NCI-H460 (cell line): ENCODE data around the gene LTBP1. TPM values are rescaled to one million over a fixed set of nuclear protein-coding genes. Genes with fewer than 3 reads are reported as not detected.
A peak's percentile ranks its signal among the peaks of the same experiment; 100 is the strongest.
"Not testable (repeated sequence)": the region's sequence is repeated elsewhere in the genome, so short reads cannot be mapped to it uniquely, and the experiment has no call there.

ENCODE experiments used
- DNase-seq: peaks from one replicate; pipeline ENCODE4 v3.0.0-alpha.2; 2016; ENCODE audit warnings: low read depth; ENCODE audit errors: extremely low read depth
- polyA plus RNA-seq: library from polyadenylated mRNA; depleted of rRNA; stranded (reverse); fragments of >200 nt; gene quantifications from 2 replicates; pipeline ENCODE4 v1.2.3, GENCODE V29; 2014; cell fraction: nucleus; rRNA removed
- total RNA-seq: library from RNA; depleted of rRNA; stranded (reverse); fragments of >200 nt; shearing (Covaris generic); gene quantifications from 2 replicates; pipeline ENCODE4 v1.2.3, GENCODE V29; 2014; rRNA removed

Gene LTBP1, protein sequence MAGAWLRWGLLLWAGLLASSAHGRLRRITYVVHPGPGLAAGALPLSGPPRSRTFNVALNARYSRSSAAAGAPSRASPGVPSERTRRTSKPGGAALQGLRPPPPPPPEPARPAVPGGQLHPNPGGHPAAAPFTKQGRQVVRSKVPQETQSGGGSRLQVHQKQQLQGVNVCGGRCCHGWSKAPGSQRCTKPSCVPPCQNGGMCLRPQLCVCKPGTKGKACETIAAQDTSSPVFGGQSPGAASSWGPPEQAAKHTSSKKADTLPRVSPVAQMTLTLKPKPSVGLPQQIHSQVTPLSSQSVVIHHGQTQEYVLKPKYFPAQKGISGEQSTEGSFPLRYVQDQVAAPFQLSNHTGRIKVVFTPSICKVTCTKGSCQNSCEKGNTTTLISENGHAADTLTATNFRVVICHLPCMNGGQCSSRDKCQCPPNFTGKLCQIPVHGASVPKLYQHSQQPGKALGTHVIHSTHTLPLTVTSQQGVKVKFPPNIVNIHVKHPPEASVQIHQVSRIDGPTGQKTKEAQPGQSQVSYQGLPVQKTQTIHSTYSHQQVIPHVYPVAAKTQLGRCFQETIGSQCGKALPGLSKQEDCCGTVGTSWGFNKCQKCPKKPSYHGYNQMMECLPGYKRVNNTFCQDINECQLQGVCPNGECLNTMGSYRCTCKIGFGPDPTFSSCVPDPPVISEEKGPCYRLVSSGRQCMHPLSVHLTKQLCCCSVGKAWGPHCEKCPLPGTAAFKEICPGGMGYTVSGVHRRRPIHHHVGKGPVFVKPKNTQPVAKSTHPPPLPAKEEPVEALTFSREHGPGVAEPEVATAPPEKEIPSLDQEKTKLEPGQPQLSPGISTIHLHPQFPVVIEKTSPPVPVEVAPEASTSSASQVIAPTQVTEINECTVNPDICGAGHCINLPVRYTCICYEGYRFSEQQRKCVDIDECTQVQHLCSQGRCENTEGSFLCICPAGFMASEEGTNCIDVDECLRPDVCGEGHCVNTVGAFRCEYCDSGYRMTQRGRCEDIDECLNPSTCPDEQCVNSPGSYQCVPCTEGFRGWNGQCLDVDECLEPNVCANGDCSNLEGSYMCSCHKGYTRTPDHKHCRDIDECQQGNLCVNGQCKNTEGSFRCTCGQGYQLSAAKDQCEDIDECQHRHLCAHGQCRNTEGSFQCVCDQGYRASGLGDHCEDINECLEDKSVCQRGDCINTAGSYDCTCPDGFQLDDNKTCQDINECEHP (N-terminal part only)
- total RNA-seq, result 1.2 and 1.6 TPM in 2 replicates
- polyA plus RNA-seq, result 0.47 and 1.5 TPM in 2 replicates

DNA sequence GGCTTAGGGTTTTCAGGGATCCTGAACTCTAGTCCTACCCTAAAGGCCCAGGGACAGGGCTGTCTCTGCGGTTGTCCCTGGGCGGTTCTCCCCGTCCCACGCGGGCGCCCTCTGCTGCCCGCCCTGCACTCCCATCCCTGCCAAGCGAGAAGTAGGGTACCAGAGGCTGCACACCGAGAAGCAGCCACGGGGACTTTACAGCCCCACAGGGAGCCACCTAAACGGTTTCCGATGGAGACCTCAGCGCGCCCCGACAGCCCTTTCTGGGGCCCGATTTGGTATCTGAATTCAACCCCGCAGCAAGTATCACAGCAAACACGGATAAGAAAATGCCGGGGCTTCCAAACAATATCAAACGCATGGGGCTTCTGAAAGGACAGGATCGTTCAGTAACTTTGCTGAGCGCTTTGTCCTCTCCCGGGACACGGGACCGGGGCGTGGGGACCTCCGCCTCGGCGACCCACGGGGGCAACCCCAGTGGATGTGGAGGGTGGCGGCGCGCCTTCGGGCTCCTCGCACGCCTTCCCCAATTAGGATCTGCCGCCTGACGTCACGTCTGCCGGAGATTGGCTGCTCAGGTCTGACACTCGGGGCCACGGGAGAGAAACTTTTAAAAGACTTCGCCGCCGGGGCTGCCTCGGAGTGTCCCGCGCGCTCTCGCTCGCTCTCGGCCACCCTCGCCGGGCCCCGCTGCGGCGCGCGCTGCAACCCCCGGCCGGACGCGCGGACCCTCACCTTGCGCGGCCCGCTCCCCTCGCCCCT lies at the start of gene LTBP1:
LTBP1 (plus strand) TSS at position 640 of the 762 bp plus-strand sequence. CDS start 372 bp downstream, outside the sequence.
- DNase-seq, result peak; percentile 56

GRCh38 chr2:32900246-32900973 lies 46.3 kb upstream of the LTBP1 start:
- DNase-seq, result no peak

DNA sequence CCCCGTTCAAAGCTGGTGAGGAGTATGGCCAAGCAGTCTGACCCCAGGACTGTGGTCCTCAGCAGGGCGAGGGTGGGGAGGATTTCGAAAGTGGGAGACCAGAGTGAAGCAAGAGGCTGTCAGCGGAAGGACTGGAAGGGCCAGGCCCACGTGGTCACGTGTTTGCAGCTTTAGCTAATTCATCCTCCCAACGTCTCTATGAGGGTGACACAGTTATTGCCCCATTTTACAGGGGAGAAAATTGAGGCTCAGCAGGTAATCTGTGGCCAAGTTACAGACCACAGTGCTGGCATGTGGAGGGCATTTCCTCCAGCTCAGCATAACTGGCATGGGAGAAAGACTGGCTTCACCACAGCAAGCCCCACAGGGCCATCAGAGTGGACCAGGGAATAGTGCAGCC lies 45.4 kb upstream of the LTBP1 start:
- no peak for DNase-seq

DNA sequence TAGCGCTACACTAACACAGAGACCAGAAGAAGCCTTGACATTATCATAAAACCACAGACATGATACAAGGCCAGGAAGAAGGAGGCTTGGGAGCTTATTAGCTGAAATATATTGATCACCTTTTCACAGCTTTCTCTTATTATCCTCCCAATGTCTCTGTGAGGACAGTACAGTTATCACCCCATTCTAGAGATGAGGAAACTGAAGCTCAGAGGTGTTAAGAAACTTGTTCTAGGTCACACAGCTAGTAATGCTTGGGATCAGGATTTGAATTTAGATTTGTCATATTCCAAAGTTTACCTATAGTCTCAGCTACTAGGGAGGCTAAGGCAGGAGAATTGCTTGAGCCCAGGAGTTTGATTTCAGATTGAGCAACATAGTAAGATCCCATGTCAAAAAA lies 44.6 kb upstream of the LTBP1 start:
- DNase-seq, result no peak

- DNase-seq, result no peak
Measured at GRCh38 chr2:32902986-32903385, 43.8 kb upstream of the LTBP1 start.

GRCh38 chr2:32904074-32904473 lies 42.7 kb upstream of the LTBP1 start:
- DNase-seq, result no peak

GRCh38 chr2:32904751-32905150 lies 42.0 kb upstream of the LTBP1 start:
- no peak for DNase-seq

DNA sequence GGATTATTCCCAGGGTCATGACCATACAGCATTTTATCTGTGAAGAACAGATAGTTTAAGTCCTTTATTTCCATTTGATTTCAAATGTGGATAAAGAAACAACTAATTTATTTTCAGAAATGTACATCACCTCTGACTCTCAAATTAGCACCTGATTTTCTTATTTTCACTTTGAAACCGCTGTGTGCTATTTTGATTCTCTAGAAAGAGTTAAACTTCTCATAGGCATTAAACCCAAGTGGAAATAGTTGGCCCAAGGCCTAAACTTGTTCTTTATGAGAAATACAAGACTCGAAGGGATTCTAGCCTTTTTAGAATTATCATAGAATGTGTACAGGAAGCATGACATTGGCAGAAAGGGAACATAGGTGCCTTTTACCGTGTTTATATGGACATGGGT lies 41.5 kb upstream of the LTBP1 start:
- DNase-seq, result no peak

DNA sequence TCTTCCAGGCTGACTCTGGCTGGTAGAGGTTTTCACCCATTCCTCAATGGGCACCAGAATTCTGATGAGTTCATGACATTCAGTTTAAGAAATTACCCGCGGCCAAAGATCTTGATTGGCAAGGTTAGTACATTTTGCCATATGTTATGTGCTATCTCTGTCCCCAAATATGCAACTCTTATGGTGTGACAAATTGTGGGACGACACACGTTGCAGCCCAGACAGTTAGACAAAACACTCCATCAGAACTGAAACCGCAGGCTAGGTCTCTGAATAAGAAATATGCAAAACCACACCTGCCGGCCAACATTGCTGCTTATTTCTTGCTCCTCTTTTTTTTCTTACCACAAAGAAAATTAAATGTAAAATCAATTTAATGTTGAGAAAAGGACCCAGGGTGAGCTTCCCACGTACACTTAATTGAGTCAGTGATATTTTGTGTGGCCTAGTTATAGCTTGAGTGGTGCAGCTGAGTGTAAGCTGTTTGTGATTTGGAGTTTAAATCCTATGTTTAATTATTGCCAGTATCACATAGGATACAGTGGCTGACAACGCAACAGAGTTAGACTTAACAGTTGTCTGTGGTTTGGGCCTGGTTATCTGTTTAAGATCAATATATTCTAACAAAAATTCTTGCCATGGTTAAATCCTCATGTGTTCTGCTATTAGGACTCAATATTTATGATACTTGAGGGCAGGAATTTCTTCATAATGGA lies 35.7 kb upstream of the LTBP1 start:
- no peak for DNase-seq

- DNase-seq, result no peak
Measured at GRCh38 chr2:32915694-32916093, 31.1 kb upstream of the LTBP1 start.

GRCh38 chr2:32918774-32919173 lies 28.0 kb upstream of the LTBP1 start:
- DNase-seq, result no peak

DNA sequence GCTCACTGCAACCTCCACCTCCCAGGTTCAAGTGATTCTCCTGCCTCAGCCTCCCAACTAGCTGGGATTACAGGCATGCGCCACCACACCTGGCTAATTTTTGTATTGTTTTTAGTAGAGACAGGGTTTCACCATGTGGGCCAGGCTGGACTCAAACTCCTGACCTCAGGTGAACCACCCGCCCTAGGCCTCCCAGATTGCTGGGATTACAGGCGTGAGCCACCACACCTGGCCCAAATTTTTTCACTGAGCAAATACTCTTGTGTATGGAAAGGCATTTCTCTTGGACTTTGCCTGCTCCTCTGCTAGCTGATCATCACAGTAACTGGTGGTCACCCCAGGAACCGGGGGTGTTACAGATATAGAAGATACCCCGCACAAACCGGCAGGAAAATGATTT lies 26.9 kb upstream of the LTBP1 start:
- DNase-seq, result not testable (repeated sequence)

GRCh38 chr2:32921486-32921885 lies 25.3 kb upstream of the LTBP1 start:
- not testable (repeated sequence) for DNase-seq

GRCh38 chr2:32922501-32922900 lies 24.3 kb upstream of the LTBP1 start:
- DNase-seq, result no peak

DNA sequence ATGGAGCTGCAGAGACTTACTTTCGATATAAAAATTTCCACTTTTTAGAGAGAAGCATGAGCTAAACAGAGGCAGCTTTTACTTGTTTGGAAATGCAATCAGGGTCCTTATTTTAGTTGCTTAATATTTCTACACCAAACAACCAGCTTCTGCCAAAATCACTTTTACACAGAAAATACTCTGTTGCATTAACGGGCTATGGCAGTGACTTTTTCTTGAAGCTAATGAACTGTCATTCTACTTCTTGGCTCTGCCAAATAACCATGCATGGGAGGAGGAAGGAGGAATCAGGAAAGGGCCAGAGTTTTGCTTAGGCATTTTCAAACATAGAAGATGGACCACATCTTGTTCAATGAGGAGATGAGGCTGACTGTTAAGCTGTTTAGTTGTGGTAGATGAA lies 23.6 kb upstream of the LTBP1 start:
- DNase-seq, result no peak

DNA sequence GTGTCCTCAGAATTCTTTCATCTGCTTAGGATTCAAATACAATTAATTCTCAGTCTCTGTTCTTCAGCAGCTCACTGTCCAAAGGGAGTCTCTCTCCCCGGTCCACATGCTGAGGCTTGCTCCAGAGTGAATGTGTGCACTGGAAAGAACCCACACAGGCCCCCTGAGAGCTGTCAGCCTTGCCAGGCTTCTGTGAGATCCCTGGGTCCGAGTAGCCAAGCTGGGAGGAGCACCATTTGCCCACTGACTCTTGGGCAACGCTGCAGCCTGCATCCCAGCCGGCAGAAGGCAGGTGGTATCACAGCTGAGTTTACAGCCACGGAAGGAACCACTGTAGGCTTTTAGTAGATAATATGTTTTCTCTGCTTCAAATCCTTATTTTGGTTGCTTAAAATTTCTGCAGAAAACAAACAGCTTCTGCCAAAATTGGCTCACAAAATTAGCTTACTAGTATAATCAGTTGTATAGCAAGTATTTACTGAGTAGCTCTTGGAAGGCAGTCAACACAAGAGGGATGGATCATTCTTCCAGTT lies 21.4 kb upstream of the LTBP1 start:
- DNase-seq, result no peak

DNA sequence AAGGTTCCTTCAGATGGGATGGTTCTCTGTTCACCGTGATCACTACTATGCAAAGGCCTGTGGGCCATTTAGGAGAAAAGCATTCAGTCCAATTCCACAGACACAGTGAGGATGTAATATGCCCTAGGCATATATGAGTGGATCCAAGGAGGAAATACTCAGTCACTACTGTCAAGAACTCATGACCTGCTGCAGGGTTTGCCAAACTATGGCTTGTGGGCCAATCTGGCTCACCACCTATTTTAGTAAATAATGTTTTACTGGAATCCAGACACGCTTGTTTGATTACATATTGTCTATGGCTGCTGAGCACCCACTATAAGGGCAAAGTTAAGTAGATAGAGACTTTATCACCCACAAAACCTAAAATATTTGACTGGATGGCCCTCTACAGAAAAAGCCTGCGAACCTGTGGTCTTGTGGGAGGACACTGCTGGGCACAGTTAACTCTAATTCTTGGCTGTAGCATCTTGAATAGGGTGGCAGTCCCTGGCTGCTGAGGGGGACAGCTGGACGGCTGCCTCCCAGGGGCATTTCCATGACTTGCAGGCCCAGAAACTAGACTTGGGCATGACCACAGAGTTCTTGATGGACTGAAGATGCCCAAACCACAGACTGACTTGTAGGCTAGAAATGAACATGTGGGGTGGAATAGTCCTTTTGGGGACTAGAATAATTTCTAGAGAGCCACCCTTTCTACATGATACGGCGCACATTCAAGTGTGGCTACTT lies 20.6 kb upstream of the LTBP1 start:
- no peak for DNase-seq

DNA sequence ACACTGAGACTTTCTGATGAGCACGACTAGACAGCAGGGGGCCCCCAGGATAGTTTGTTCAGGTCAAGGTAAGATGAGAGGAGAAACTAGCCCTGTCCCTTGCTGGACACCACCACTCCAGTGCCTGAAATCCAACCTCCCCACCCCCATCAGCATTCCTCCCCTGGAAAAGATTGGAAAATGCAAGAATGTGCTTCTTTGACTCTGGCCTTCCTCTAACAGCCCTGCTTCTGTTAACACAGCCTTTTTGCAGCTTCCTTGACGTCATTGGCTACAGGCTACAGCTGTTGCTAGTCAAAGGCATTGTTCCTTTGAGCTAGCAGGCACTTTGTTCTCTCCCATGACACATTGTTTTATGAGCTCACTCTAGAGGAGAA lies 20.1 kb upstream of the LTBP1 start:
- DNase-seq, result no peak
